Glomerular visceral epithelial cell (primary cell): ENCODE measurements around the gene PCBP3.
"Not testable (repeated sequence)": the region's sequence is repeated elsewhere in the genome, so short reads cannot be mapped to it uniquely, and the experiment has no call there.

Source experiments
- DNase-seq: peaks from one replicate; pipeline ENCODE4 v3.0.0-alpha.2; 2016; ENCODE audit errors: extremely low spot score

The PCBP3 gene

DNA sequence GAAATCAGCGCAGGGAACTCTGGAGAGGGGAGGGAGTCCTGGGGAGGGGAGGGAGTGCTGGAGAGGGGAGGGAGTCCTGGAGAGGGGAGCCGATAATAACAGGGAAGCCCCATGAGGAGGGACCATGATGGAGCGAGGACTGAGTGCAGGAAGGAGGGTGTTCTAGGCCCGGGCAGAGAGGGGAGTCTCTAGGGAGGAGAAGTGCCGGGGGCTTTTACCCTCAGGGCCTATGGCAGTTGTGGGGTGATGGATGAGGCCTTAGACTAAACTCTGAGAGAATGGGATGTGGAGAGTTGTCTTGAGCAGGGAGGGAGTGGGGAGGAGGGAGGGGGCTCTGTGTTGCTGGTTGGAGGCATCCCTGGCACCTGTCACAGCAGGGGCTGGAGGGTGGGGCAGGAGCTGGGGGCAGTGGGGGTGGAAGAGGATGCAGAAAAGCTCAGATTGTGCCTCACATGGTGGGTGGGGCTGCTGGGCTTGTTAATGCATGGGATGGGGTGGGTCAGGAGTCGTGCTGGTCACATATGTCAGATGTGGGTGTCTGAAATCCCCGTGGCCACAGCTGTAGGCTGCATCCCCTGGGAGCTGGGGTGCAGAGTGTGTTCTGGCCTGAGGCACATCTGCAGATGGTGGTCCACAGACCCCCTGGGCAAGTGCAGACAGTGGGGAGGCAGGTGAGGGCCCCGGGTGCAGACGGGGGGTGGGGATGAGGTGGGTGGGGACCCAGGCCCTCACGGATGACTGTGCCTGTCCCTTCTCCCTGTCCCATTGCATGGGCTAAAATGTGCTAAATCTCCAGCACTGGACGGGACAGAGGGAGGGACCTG lies 249.6 kb downstream of the PCBP3 start:
- DNase-seq: no peak

- no peak for DNase-seq
Observed at GRCh38 chr21:45893740-45894449, 250.4 kb downstream of the PCBP3 start.

GRCh38 chr21:45894450-45894825 lies 250.9 kb downstream of the PCBP3 start:
- DNase-seq: no peak

DNA sequence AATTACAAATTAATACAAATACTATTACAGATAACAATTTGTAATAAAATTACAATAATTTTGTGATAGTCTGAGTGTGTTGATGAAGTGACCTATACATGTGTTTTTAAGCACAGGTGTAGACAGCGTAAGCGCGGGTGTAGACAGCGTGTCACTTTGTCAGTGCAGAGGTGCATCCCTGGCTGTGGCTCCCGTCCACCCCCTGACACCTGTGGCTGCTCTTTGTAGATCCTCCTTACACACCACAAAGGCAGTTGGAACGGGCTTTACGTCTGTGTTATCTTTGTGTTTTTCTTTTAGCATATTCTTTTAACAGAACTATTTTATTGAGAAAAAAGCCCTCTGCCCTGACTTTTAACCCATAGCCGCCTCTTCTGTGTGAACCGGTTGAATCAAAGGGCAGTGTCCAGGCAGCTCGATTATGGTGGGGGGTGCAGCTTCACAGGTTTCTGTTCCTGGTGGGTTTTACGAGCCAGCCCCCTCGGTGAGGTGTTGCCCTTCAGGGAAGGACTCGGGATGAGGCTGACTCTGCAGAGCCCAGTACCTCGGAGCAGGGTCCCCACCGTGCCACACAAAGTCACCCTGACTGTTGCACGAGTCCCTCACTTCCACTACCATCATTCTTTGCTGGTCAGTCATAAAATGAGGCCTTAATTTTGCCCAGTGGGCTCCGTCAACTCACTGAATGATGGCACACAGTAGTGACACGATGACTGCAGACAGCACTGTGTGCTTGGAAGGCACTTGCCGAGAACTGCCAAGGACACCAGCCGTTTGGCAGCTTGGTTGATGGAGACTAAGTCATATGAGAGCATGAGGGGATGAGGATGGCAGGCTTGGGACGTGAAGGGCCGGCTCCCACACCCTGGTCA lies 251.6 kb downstream of the PCBP3 start:
- DNase-seq: no peak

DNA sequence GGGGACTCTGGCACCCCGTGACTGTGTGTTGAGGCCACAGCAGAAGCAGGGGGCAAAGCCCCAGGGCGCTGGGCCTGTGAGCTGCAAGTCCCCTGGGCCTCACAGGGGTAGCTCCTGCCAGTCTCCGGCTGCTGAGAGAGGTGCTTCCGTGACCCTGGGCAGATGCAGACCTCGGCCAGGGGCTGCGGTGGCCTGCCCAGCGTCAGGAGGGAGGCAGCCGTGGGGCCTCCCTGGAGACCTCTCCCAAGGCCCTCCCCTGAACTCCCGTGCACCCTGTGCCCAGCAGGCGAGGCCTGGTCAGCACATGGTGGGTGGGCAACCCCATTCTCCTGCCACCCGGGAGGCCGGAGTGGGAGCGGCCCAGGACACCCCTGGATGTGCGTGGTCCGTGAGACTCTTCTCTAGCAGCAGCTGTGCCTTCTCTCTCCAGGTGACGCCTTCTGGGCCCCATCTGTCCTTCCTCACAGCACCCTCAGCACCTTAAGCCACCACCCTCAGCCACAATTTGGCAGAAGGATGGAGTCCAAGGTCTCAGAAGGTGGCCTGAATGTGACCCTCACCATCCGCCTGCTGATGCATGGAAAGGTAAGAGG lies 252.3 kb downstream of the PCBP3 start:
- DNase-seq: no peak

DNA sequence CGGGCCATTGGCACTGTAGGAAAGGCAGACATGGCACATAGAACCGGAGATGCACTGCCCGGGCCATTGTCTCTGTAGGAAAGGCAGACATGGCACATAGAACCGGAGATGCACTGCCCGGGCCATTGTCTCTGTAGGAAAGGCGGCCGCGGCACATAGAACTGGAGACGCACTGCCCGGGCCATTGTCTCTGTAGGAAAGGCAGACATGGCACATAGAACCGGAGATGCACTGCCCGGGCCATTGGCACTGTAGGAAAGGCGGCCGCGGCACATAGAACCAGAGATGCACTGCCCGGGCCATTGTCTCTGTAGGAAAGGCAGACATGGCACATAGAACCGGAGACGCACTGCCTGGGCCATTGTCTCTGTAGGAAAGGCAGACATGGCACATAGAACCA lies 252.9 kb downstream of the PCBP3 start:
- not testable (repeated sequence) for DNase-seq

DNA sequence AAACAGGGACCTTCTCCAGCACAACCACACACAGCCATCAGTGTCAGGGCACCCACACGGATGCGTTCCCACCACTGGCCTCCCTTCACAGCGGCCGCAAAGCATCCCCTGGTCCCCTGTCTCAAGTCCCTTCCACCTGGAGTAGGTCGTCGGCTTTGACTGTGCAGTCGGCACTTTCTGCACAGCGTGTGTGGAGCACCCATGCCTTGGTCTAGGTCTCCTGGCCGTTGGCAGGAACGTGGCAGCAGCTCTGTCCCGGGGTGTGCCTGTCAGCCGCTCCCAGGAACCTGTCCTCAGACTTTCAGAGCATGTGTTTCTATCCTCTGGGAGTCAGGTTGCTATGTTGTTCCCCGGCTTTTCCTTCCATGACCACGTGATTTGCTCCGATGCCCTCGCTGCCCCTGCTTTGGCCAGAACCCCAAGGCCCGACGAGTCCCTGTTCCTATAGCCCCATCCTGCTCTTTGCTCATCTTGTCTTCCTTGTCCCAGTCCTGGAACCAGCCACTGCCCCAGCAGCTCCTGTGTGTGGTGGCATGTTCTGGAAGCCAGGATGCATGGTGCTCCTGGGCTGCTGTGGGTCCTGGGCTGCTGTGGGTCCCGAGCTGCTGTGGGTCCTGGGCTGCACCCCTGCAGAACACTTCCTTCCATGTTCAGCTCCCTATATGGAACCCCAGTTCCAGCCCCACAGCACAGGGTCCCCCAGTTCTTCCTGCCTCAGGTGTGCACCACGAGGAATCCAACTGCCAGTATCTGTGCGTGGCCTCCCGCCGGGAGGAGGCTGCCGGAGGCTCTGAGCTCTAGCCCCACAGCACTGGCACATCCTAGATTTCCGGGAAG lies 253.9 kb downstream of the PCBP3 start:
- DNase-seq: no peak

GRCh38 chr21:45898028-45898350 lies 254.5 kb downstream of the PCBP3 start:
- DNase-seq: no peak

DNA sequence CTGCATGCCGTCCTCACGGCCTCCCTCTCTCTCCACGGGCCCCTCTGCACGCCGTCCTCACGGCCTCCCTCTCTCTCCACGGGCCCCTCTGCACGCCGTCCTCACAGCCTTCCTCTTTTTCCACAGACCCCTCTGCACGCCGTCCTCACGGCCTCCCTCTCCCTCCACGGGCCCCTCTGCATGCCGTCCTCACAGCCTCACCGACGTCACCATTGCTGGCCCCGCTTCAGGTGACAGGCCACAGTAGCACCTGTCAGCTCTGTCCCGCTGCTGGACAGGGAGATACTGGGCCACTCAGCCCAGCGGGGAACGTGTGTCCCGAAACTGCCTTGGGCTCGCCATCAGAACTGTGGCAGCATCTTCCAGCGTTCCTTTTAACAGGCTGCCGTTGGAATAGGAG lies 255.3 kb downstream of the PCBP3 start:
- no peak for DNase-seq

- DNase-seq: no peak
Observed at GRCh38 chr21:45899317-45900033, 255.9 kb downstream of the PCBP3 start.

DNA sequence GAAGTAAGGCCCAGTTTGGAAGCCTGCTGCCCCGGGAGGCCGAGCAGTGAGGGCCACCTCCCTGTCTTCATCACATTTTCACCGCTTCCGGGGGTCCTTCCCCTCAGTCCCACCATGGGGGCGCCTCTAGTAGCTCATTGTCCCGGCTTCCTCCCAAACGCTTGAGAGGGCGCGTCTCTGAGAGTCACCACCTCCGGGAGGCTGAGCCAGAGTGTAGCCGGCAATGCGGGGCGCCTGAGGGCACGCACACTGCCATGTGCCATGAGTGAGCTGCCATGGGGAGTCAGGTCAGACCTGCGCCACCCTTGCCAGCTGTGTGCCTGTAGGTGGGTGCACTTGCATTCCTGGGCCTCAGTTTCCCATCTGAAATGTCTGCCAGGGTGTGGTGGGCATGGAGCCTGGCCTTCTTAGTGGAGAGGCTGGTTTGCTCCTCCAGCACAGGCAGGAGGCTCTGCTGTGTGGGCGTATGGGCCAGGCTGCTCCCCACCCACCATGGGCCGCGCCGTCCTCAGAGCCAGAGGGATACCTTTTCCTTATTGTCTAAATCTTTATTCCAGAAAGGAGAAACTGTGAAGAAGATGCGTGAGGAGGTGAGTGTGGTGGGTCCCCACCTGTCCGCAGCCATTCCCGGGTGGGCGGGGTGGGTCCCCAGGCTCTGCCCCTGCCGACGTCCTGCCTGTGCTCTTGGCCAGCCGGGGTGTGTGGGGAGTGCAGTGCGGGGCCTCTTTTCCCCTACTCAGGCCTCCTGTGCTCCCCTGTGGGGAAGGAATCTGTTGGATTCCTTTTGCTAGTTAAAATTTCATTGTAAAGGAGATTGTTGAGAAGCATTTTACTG lies 256.7 kb downstream of the PCBP3 start:
- DNase-seq: no peak

- no peak for DNase-seq
Observed at GRCh38 chr21:45901061-45901690, 257.7 kb downstream of the PCBP3 start.

- DNase-seq: no peak
Observed at GRCh38 chr21:45902292-45902995, 258.9 kb downstream of the PCBP3 start.

- DNase-seq: no peak
Observed at GRCh38 chr21:45905196-45905595, 261.7 kb downstream of the PCBP3 start.

- DNase-seq: no peak
Observed at GRCh38 chr21:45906196-45906805, 262.8 kb downstream of the PCBP3 start.

- no peak for DNase-seq
Observed at GRCh38 chr21:45906859-45907258, 263.3 kb downstream of the PCBP3 start.

DNA sequence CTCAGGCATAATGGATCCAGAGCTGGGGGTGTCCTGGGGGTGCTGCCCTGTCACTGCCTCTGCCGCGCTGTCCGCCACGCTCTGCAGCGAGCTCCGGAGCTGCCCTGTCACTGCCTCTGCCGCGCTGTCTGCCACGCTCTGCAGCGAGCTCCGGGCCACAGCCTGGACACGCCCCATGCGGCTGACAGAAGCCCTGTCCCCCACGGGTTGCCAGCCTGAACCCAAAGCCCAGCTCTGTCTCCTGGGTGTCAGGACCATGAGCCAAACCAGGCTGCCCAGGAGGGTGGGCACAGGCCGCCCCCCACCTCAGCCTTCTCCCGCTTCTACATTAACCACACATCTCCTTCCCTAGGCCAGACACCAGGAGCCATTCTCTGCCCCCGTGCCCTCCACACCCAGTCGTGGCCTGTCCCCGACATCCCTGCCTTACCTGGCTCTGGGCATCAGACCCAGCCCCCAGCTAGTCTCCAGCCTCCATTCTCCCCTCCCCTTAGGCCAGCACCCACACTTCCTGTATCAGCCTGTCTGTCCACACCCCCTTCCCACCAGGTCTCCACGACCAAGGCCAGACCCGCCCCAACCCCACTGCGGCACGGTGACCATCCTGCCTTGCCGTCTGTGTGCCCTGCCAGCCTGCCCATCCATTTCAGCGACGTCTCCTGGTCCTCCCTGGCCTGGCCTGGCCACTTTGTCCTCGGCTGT lies 265.2 kb downstream of the PCBP3 start:
- no peak for DNase-seq
